Measurements from ENCODE around the gene DBH.

- no peak for TF ChIP-seq CTCF (IDR thresholded peaks at IDR 0.05; ENCODE audit: insufficient read depth, low read length)
- TF ChIP-seq SPI1 (IDR thresholded peaks at IDR 0.05; ENCODE audit: borderline replicate concordance, low read depth), result no peak
- TF ChIP-seq POLR2AphosphoS5 (IDR thresholded peaks at IDR 0.05; ENCODE audit: low read depth), result no peak
- no peak for TF ChIP-seq REST (IDR thresholded peaks at IDR 0.05; ENCODE audit: insufficient replicate concordance, low read depth)
- TF ChIP-seq GABPA (IDR thresholded peaks at IDR 0.05; ENCODE audit: low read depth), result no peak
These were observed 40.3 kb upstream of the DBH start for GRCh38 chr9:133595910-133596309.
